Epithelial cell of esophagus (primary cell): ENCODE measurements around the gene TRIP12.
"Not testable (repeated sequence)": the region's sequence is repeated elsewhere in the genome, so short reads cannot be mapped to it uniquely, and the experiment has no call there.

Experiments
- DNase-seq: peaks from one replicate; pipeline ENCODE4 v3.0.0; 2010; ENCODE audit warnings: low read depth
- H3K4me3 ChIP-seq: 2 replicates; pipeline ENCODE4 v1.5.1; 2011; ENCODE audit warnings: mild to moderate bottlenecking, low read length, control low read depth
- CTCF ChIP-seq: IDR thresholded peaks from 2 replicates; pipeline ENCODE4 v1.5.1; 2011; ENCODE audit warnings: low read depth, mild to moderate bottlenecking, low read length, control low read depth, inconsistent platforms; ENCODE audit not compliant: insufficient read depth; ENCODE audit errors: missing control alignments

Gene TRIP12

GRCh38 chr2:229851870-229852269 lies 69.9 kb downstream of the TRIP12 start:
- DNase-seq: no peak
- no peak overlapping the region for H3K4me3 ChIP-seq
- no peak for TF ChIP-seq CTCF

- not testable (repeated sequence) for DNase-seq, H3K4me3 ChIP-seq
Observed at GRCh38 chr2:229850355-229851275, 71.2 kb downstream of the TRIP12 start.

- no peak overlapping the region for H3K4me3 ChIP-seq
- no peak for DNase-seq
- no peak for TF ChIP-seq CTCF
Observed at GRCh38 chr2:229849073-229849472, 72.7 kb downstream of the TRIP12 start.

GRCh38 chr2:229843613-229844012 lies 78.2 kb downstream of the TRIP12 start:
- H3K4me3 ChIP-seq: no peak overlapping the region
- DNase-seq: no peak
- no peak for TF ChIP-seq CTCF

GRCh38 chr2:229838729-229839128 lies 83.1 kb downstream of the TRIP12 start:
- no peak for DNase-seq
- no peak overlapping the region for H3K4me3 ChIP-seq
- no peak for TF ChIP-seq CTCF

GRCh38 chr2:229836847-229837246 lies 85.0 kb downstream of the TRIP12 start:
- H3K4me3 ChIP-seq: no peak overlapping the region
- TF ChIP-seq CTCF: no peak
- no peak for DNase-seq

GRCh38 chr2:229835596-229836283 lies 86.1 kb downstream of the TRIP12 start:
- DNase-seq: peak; percentile 39
- H3K4me3 ChIP-seq: no peak overlapping the region
- TF ChIP-seq CTCF: no peak

GRCh38 chr2:229834368-229834767 lies 87.4 kb downstream of the TRIP12 start:
- H3K4me3 ChIP-seq, DNase-seq: not testable (repeated sequence)
